Vagina (tissue), 2 donors: ENCODE data around the gene ASIC1.

Experiments used
- CTCF ChIP-seq, 3 experiments: fragments of 450-650 bp in 2 of 3; fragments of 200-600 bp in 1 of 3; sonication (generic) in 1 of 3; IDR thresholded peaks; one replicate each; pipeline ENCODE4 v1.5.1; 2017 to 2019; ENCODE audit warnings: antibody characterized with exemption in 3 of 3, mild to moderate bottlenecking in 2 of 3, moderate library complexity in 2 of 3
- POLR2A ChIP-seq, 2 donors: fragments of 450-650 bp; IDR thresholded peaks; one replicate each; pipeline ENCODE4 v1.6.1; 2017; ENCODE audit warnings: antibody characterized with exemption in 2 of 2, mild to moderate bottlenecking in 2 of 2, moderate library complexity in 2 of 2
- POLR2AphosphoS5 ChIP-seq, 2 donors: sonication (generic); formaldehyde crosslinking; IDR thresholded peaks; one replicate each; pipeline ENCODE4 v1.9.0; 2017; ENCODE audit warnings: antibody characterized with exemption in 2 of 2, mild to moderate bottlenecking in 2 of 2, low read depth in 1 of 2; ENCODE audit not compliant: insufficient read depth in 1 of 2

GRCh38 chr12:50055831-50056638 lies 1.4 kb upstream of the ASIC1 start:
- TF ChIP-seq CTCF (IDR thresholded peaks at IDR 0.05) (peak; percentile 69 to 89 (median 87)), POLR2A (IDR thresholded peaks at IDR 0.05) (no peak), POLR2AphosphoS5 (IDR thresholded peaks at IDR 0.05; ENCODE audit: insufficient read depth in 1 of 2, low read depth in 1 of 2) (no peak)
